Ureter (tissue), 1 donor: ENCODE measurements around the gene S100A13. TPM values are rescaled to one million over a fixed set of nuclear protein-coding genes. Genes with fewer than 3 reads are reported as not detected.
A peak's percentile ranks its signal among the peaks of the same experiment; 100 is the strongest.

Source experiments
- DNase-seq: peaks from one replicate; pipeline ENCODE4 v3.0.0-alpha.2; 2020; ENCODE audit warnings: low spot score
- total RNA-seq: library from RNA; stranded (reverse); gene quantifications from one replicate; pipeline ENCODE4 v1.2.4, GENCODE V29; 2023
- donor health status: DM: yes; HTN: yes; CAD: no.

S100A13 gene
- total RNA-seq, 1 donor from 2014 or later = 71.6 TPM

- DNase-seq = peak; percentile 85
These were observed 54.7 kb downstream of the S100A13 start for GRCh38 chr1:153572569-153573015.

GRCh38 chr1:153571706-153572105, 55.6 kb downstream of the S100A13 start:
- DNase-seq = no peak

- no peak for DNase-seq
These were observed 56.4 kb downstream of the S100A13 start for GRCh38 chr1:153570874-153571273.

GRCh38 chr1:153569465-153569864, 57.8 kb downstream of the S100A13 start:
- no peak for DNase-seq

Other genes starting within 250 kb of the S100A13 start
- 31.6 TPM for gene S100A8, start 236.4 kb downstream of the S100A13 start, total RNA-seq
- not detected for gene S100A7A, start 211.0 kb downstream of the S100A13 start, total RNA-seq
- gene S100A7, start 166.9 kb downstream of the S100A13 start, total RNA-seq = not detected
- gene S100A6, start 91.5 kb downstream of the S100A13 start, total RNA-seq = 1,381 TPM
- 0.86 TPM for gene S100A5, start 86.6 kb downstream of the S100A13 start, total RNA-seq
- 120 TPM for gene S100A4, start 81.7 kb downstream of the S100A13 start, total RNA-seq
- 6.5 TPM for gene S100A3, start 78.2 kb downstream of the S100A13 start, total RNA-seq
- gene S100A2, start 61.7 kb downstream of the S100A13 start, total RNA-seq = 317 TPM
- gene S100A16, start 14.4 kb downstream of the S100A13 start, total RNA-seq = 81.8 TPM
- 51.3 TPM for gene S100A14, start 11.2 kb downstream of the S100A13 start, total RNA-seq
- gene S100A1, start 929 bp upstream of the S100A13 start, total RNA-seq = not detected
- 91.7 TPM for gene CHTOP, start 6.6 kb upstream of the S100A13 start, total RNA-seq
- gene SNAPIN, start 31.2 kb upstream of the S100A13 start, total RNA-seq = 37.3 TPM
- 131 TPM for gene ILF2, start 43.5 kb upstream of the S100A13 start, total RNA-seq
- gene NPR1, start 51.2 kb upstream of the S100A13 start, total RNA-seq = 21.0 TPM
- gene INTS3, start 100.5 kb upstream of the S100A13 start, total RNA-seq = 77.5 TPM
- gene SLC27A3, start 147.9 kb upstream of the S100A13 start, total RNA-seq = 28.8 TPM